GM23248 (cell line): ENCODE data around the gene SUGCT.

Experiments
- EZH2 ChIP-seq: fragments of 200-600 bp; sonication (generic); IDR thresholded peaks from 2 replicates; pipeline ENCODE4 v1.6.1; 2018; ENCODE audit warnings: antibody characterized with exemption, mild to moderate bottlenecking; ENCODE audit not compliant: insufficient read depth, poor library complexity, severe bottlenecking
- EZH2phosphoT487 ChIP-seq: fragments of 200-600 bp; sonication (generic); IDR thresholded peaks from 2 replicates; pipeline ENCODE4 v1.6.1; 2018; ENCODE audit warnings: antibody characterized with exemption, moderate library complexity, mild to moderate bottlenecking, low read depth; ENCODE audit not compliant: insufficient read depth

- TF ChIP-seq EZH2: no peak
- no peak for TF ChIP-seq EZH2phosphoT487
These were observed 627.2 kb downstream of the SUGCT start for GRCh38 chr7:40761762-40762560.
